CD4-positive, alpha-beta T cell (primary cell): Measurements from ENCODE around the gene ZNF710. TPM values are rescaled to one million over a fixed set of nuclear protein-coding genes. Genes with fewer than 3 reads are reported as not detected.

ENCODE experiments used
- ATAC-seq: fragments of 200-7000 bp; cut with Tn5 transposase; one replicate; pipeline ENCODE4 v1.10.0; 2022; ENCODE audit warnings: mild to moderate bottlenecking; ENCODE audit not compliant: poor library complexity
- CTCF ChIA-PET: fragments of 350-600 bp; sonication (Branson Sonifier 250); formaldehyde crosslinking; loops from one replicate; lab custom pipeline; 2021; ENCODE audit warnings: antibody characterized with exemption, inconsistent platforms; lab: Charles Lee
- POLR2A ChIA-PET: fragments of 350-600 bp; sonication (Branson Sonifier 250); formaldehyde crosslinking; loops from one replicate; lab custom pipeline; 2021; ENCODE audit warnings: antibody characterized with exemption, inconsistent platforms; lab: Charles Lee
- DNase-seq, 14 experiments: peaks; one replicate each; pipeline ENCODE4 v3.0.0-alpha.2; 2013 to 2020; ENCODE audit warnings: mixed read lengths in 2 of 14
- H3K27ac ChIP-seq, 2 donors: one replicate each; pipeline versions ENCODE4 v1.5.1 to v1.7.0; 2013; ENCODE audit warnings: low read length in 2 of 2, low read depth in 1 of 2, mild to moderate bottlenecking in 1 of 2
- H3K27me3 ChIP-seq, 2 experiments: 1 replicate in 1 of 2; 2 replicates in 1 of 2; pipeline versions ENCODE4 v1.6.1 to v1.7.0; 2013; ENCODE audit warnings: low read length in 2 of 2, control low read depth in 1 of 2, mild to moderate bottlenecking in 1 of 2, moderate library complexity in 1 of 2; ENCODE audit not compliant: insufficient read depth in 2 of 2, control insufficient read depth in 1 of 2
- H3K36me3 ChIP-seq: one replicate; pipeline ENCODE4 v1.6.1; 2013; ENCODE audit warnings: low read length, control low read depth; ENCODE audit not compliant: insufficient read depth
- H3K4me1 ChIP-seq: one replicate; pipeline ENCODE4 v1.6.1; 2013; ENCODE audit warnings: low read length, control low read depth; ENCODE audit not compliant: insufficient read depth
- H3K4me3 ChIP-seq: one replicate; pipeline ENCODE4 v1.5.1; 2013; ENCODE audit warnings: mild to moderate bottlenecking, low read length, moderate library complexity
- H3K9me3 ChIP-seq, 2 experiments: 1 replicate in 1 of 2; 2 replicates in 1 of 2; pipeline versions ENCODE4 v1.6.1 to v1.7.0; 2013; ENCODE audit warnings: low read length in 2 of 2, mild to moderate bottlenecking in 2 of 2, control low read depth in 1 of 2, moderate library complexity in 1 of 2; ENCODE audit not compliant: control insufficient read depth in 1 of 2, insufficient read depth in 1 of 2
- H3K27ac Mint-ChIP-seq: one replicate; pipeline ENCODE4 v1.8.0; 2020; ENCODE audit warnings: mixed read lengths
- H3K27me3 Mint-ChIP-seq: one replicate; pipeline ENCODE4 v1.8.0; 2021; ENCODE audit warnings: mixed read lengths
- H3K36me3 Mint-ChIP-seq: one replicate; pipeline ENCODE4 v1.8.0; 2021; ENCODE audit warnings: low read depth, mixed read lengths
- H3K4me1 Mint-ChIP-seq: one replicate; pipeline ENCODE4 v1.8.0; 2021; ENCODE audit warnings: low read depth, mixed read lengths
- H3K4me3 Mint-ChIP-seq: one replicate; pipeline ENCODE4 v1.8.0; 2020; ENCODE audit warnings: mild to moderate bottlenecking, mixed read lengths
- H3K9me3 Mint-ChIP-seq: one replicate; pipeline ENCODE4 v1.8.0; 2020; ENCODE audit warnings: mixed read lengths
- CTCF ChIP-seq: fragments of 200-600 bp; IDR thresholded peaks from one replicate; pipeline ENCODE4 v1.8.0; 2022; ENCODE audit warnings: antibody characterized with exemption, mild to moderate bottlenecking
- intact Hi-C, 2 experiments: fragments of 100-400 bp; cut with DNase I in 1 of 2; cut with micrococcal nuclease in 1 of 2; formaldehyde crosslinking; loops; one replicate each; pipeline versions ENCODE4 v1.15.1 to v1.9.0; 2023 to 2025; cut with DNase I, micrococcal nuclease
- total RNA-seq, 174 experiments: library from RNA in 2 of 174; stranded (reverse) in 2 of 174; gene quantifications; one replicate each; pipeline ENCODE4 v1.2.3 and lab custom pipeline; 2021 to 2026

Gene ZNF710
- total RNA-seq, 2 experiments from 2014 or later, result 6.5 to 7.7 TPM

- intact Hi-C loops, result no loop called here
- Mint-ChIP-seq H3K27ac (no peak overlapping the region), H3K9me3 (no peaks in the 10 kb centered on the region), H3K4me1 (peaks cover 6% of the 10 kb centered on the region), H3K27me3 (no peaks in the 10 kb centered on the region), H3K4me3 (no peak overlapping the region), H3K36me3 (peaks cover 47% of the 10 kb centered on the region)
- Histone ChIP-seq H3K27me3 (no peaks in the 10 kb centered on the region), H3K36me3 (peaks cover 58% of the 10 kb centered on the region), H3K9me3 (no peaks in the 10 kb centered on the region), H3K4me1 (peaks cover 6% of the 10 kb centered on the region), H3K4me3 (no peak overlapping the region), H3K27ac (peak overlapping the region in 1 of 2 donors; percentile 9)
- CTCF ChIA-PET, result interaction anchor here (0.7 to 1.8 kb wide), 3 partner anchors 9 to 177 kb away, joined by 3 to 4 read pairs (median 3); no protein-coding TSS in a partner anchor
- ATAC-seq (no peak), DNase-seq (no peak)
- POLR2A ChIA-PET, result interaction anchor here (0.9 kb wide), 1 partner anchor 182 kb away, joined by 3 read pairs; the partner anchor contains the start of gene AP3S2
- TF ChIP-seq CTCF, result no peak
Observed at GRCh38 chr15:90075420-90076289, 74.5 kb downstream of the ZNF710 start.

GRCh38 chr15:90076716-90077115 is 75.6 kb downstream of the ZNF710 start:
- Histone ChIP-seq H3K36me3 (peaks cover 65% of the 10 kb centered on the region), H3K4me1 (no peaks in the 10 kb centered on the region), H3K27me3 (no peaks in the 10 kb centered on the region), H3K27ac (no peak overlapping the region), H3K4me3 (no peak overlapping the region), H3K9me3 (no peaks in the 10 kb centered on the region)
- ATAC-seq (no peak), DNase-seq (no peak)
- POLR2A ChIA-PET, result interaction anchor here (0.6 kb wide), 1 partner anchor 22 kb away, joined by 3 read pairs; no protein-coding TSS in a partner anchor
- H3K36me3 Mint-ChIP-seq, result peaks cover 48% of the 10 kb centered on the region
- CTCF ChIA-PET, result interaction anchor here (0.7 to 1.8 kb wide), 2 partner anchors 8 to 15 kb away, joined by 3 to 4 read pairs; no protein-coding TSS in a partner anchor
- H3K27ac Mint-ChIP-seq, result no peak overlapping the region
- intact Hi-C loops, result no loop called here
- H3K27me3 Mint-ChIP-seq, result no peaks in the 10 kb centered on the region
- no peaks in the 10 kb centered on the region for H3K4me1 Mint-ChIP-seq
- H3K4me3 Mint-ChIP-seq, result no peak overlapping the region
- no peaks in the 10 kb centered on the region for H3K9me3 Mint-ChIP-seq
- TF ChIP-seq CTCF, result no peak

- H3K4me3 ChIP-seq, result no peak overlapping the region
- no peaks in the 10 kb centered on the region for H3K9me3 Mint-ChIP-seq
- no peaks in the 10 kb centered on the region for H3K4me1 ChIP-seq
- H3K4me1 Mint-ChIP-seq, result no peaks in the 10 kb centered on the region
- ChIA-PET CTCF (no interaction called here), POLR2A (interaction anchor here (0.5 kb wide), 1 partner anchor 10 kb away, joined by 3 read pairs; no protein-coding TSS in a partner anchor)
- ATAC-seq (no peak), DNase-seq (no peak)
- H3K36me3 ChIP-seq, result peaks cover 63% of the 10 kb centered on the region
- no peaks in the 10 kb centered on the region for H3K27me3 ChIP-seq
- intact Hi-C loops, result no loop called here
- H3K36me3 Mint-ChIP-seq, result peaks cover 70% of the 10 kb centered on the region
- H3K4me3 Mint-ChIP-seq, result no peak overlapping the region
- no peaks in the 10 kb centered on the region for H3K9me3 ChIP-seq
- no peak for TF ChIP-seq CTCF
- H3K27ac Mint-ChIP-seq, result peak overlapping the region; percentile 36
- no peaks in the 10 kb centered on the region for H3K27me3 Mint-ChIP-seq
- no peak overlapping the region for H3K27ac ChIP-seq
Observed at GRCh38 chr15:90078965-90079364, 77.8 kb downstream of the ZNF710 start.
